ENCODE results near the gene KIF6. TPM values are rescaled to one million over a fixed set of nuclear protein-coding genes. Genes with fewer than 3 reads are reported as not detected.

The KIF6 gene
- total and polyA plus RNA-seq, 7 experiments from 2014 or later = 0.75 TPM; not detected in 6

GRCh38 chr6:39361657-39362486 is 363.3 kb downstream of the KIF6 start:
- H3K9me3 ChIP-seq (ENCODE audit: control insufficient read depth in 2 of 3, low read length in 3 of 3) = no peaks in the 10 kb centered on the region
- H3K4me1 Mint-ChIP-seq = peaks cover 0 to 6% (median 0%) of the 10 kb centered on the region in 7 donors
- H3K36me3 Mint-ChIP-seq = no peaks in the 10 kb centered on the region
- peaks cover 0 to 19% (median 3%) of the 10 kb centered on the region in 5 donors for H3K27me3 Mint-ChIP-seq
- H3K27me3 ChIP-seq (ENCODE audit: control insufficient read depth in 2 of 2, insufficient read depth in 2 of 2, low read length in 2 of 2) = no peaks in the 10 kb centered on the region
- intact Hi-C loops (cut with micrococcal nuclease) = loop anchor here (1.0 to 10.0 kb wide), 4 partner anchors 945 to 1955 kb away; partner anchors contain the start of gene UNC5CL (in 1 of the 2)
- POLR2A ChIA-PET = no interaction called here
- DNase-seq (peak in 7 of 9 donors; percentile 20 to 49 (median 34)), ATAC-seq (peak; percentile 80)
- H3K4me1 ChIP-seq (ENCODE audit: control insufficient read depth in 2 of 2, insufficient read depth in 2 of 2, low read length in 2 of 2) = no peaks in the 10 kb centered on the region
- H3K4me3 Mint-ChIP-seq = peak overlapping the region in 2 of 10 donors; percentile 48 to 53
- H3K9me3 Mint-ChIP-seq = no peaks in the 10 kb centered on the region
- H3K36me3 ChIP-seq (ENCODE audit: control insufficient read depth in 2 of 3, insufficient read depth in 3 of 3, low read length in 3 of 3) = no peaks in the 10 kb centered on the region
- no peak overlapping the region for H3K27ac ChIP-seq (ENCODE audit: low read depth, low read length)
- CTCF ChIA-PET = interaction anchor here (0.9 to 1.7 kb wide), 3 partner anchors 9 to 1549 kb away, joined by 3 to 5 read pairs (median 3); no protein-coding TSS in a partner anchor
- H3K4me3 ChIP-seq (ENCODE audit: low read length) = no peak overlapping the region
- no peak overlapping the region for H3K27ac Mint-ChIP-seq

- Mint-ChIP-seq H3K4me3 (no peak overlapping the region), H3K36me3 (no peaks in the 10 kb centered on the region), H3K4me1 (peaks cover 0 to 6% (median 0%) of the 10 kb centered on the region in 7 donors), H3K9me3 (no peaks in the 10 kb centered on the region), H3K27ac (no peak overlapping the region), H3K27me3 (peaks cover 0 to 19% (median 3%) of the 10 kb centered on the region in 5 donors)
- H3K36me3 ChIP-seq (ENCODE audit: control insufficient read depth in 2 of 3, insufficient read depth in 3 of 3, low read length in 3 of 3) = no peaks in the 10 kb centered on the region
- H3K4me3 ChIP-seq (ENCODE audit: low read length) = no peak overlapping the region
- intact Hi-C loops (cut with micrococcal nuclease) = loop anchor here (5.0 to 10.0 kb wide), 3 partner anchors 947 to 1957 kb away; partner anchors contain the start of gene UNC5CL (in 1 of the 2)
- no peak for DNase-seq
- H3K4me1 ChIP-seq (ENCODE audit: control insufficient read depth in 2 of 2, insufficient read depth in 2 of 2, low read length in 2 of 2) = no peaks in the 10 kb centered on the region
- POLR2A ChIA-PET = no interaction called here
- H3K27me3 ChIP-seq (ENCODE audit: control insufficient read depth in 2 of 2, insufficient read depth in 2 of 2, low read length in 2 of 2) = no peaks in the 10 kb centered on the region
- no peak overlapping the region for H3K27ac ChIP-seq (ENCODE audit: low read depth, low read length)
- CTCF ChIA-PET = interaction anchor here (0.5 kb wide), 1 partner anchor 487 kb away, joined by 4 read pairs; no protein-coding TSS in a partner anchor
- ATAC-seq = no peak
- no peaks in the 10 kb centered on the region for H3K9me3 ChIP-seq (ENCODE audit: control insufficient read depth in 2 of 3, low read length in 3 of 3)
Observed at GRCh38 chr6:39360378-39360777, 364.8 kb downstream of the KIF6 start.

- H3K9me3 ChIP-seq (ENCODE audit: control insufficient read depth in 2 of 3, low read length in 3 of 3) = no peaks in the 10 kb centered on the region
- ChIA-PET CTCF (interaction anchor here (1.3 kb wide), 1 partner anchor 11 kb away, joined by 3 read pairs; no protein-coding TSS in a partner anchor), POLR2A (no interaction called here)
- ATAC-seq = no peak
- no peaks in the 10 kb centered on the region for H3K27me3 ChIP-seq (ENCODE audit: control insufficient read depth in 2 of 2, insufficient read depth in 2 of 2, low read length in 2 of 2)
- H3K4me1 Mint-ChIP-seq = peaks cover 0 to 6% (median 0%) of the 10 kb centered on the region in 7 donors
- intact Hi-C loops (cut with micrococcal nuclease) = no loop called here
- H3K4me3 Mint-ChIP-seq = no peak overlapping the region
- H3K27me3 Mint-ChIP-seq = peaks cover 0 to 16% (median 3%) of the 10 kb centered on the region in 5 donors
- H3K27ac ChIP-seq (ENCODE audit: low read depth, low read length) = no peak overlapping the region
- no peaks in the 10 kb centered on the region for H3K36me3 ChIP-seq (ENCODE audit: control insufficient read depth in 2 of 3, insufficient read depth in 3 of 3, low read length in 3 of 3)
- no peaks in the 10 kb centered on the region for H3K36me3 Mint-ChIP-seq
- no peaks in the 10 kb centered on the region for H3K4me1 ChIP-seq (ENCODE audit: control insufficient read depth in 2 of 2, insufficient read depth in 2 of 2, low read length in 2 of 2)
- H3K27ac Mint-ChIP-seq = no peak overlapping the region
- no peak for DNase-seq
- H3K9me3 Mint-ChIP-seq = no peaks in the 10 kb centered on the region
- no peak overlapping the region for H3K4me3 ChIP-seq (ENCODE audit: low read length)
Observed at GRCh38 chr6:39357998-39358686, 367.1 kb downstream of the KIF6 start.

GRCh38 chr6:39353698-39354315 is 371.4 kb downstream of the KIF6 start:
- ChIA-PET POLR2A (no interaction called here), CTCF (interaction anchor here (1.5 kb wide), 1 partner anchor 8 kb away, joined by 5 read pairs; no protein-coding TSS in a partner anchor)
- Histone ChIP-seq H3K4me3 (ENCODE audit: low read length) (no peak overlapping the region), H3K27me3 (ENCODE audit: control insufficient read depth in 2 of 2, insufficient read depth in 2 of 2, low read length in 2 of 2) (no peaks in the 10 kb centered on the region), H3K4me1 (ENCODE audit: control insufficient read depth in 2 of 2, insufficient read depth in 2 of 2, low read length in 2 of 2) (no peaks in the 10 kb centered on the region), H3K9me3 (ENCODE audit: control insufficient read depth in 2 of 3, low read length in 3 of 3) (no peaks in the 10 kb centered on the region), H3K36me3 (ENCODE audit: control insufficient read depth in 2 of 3, insufficient read depth in 3 of 3, low read length in 3 of 3) (no peaks in the 10 kb centered on the region), H3K27ac (ENCODE audit: low read depth, low read length) (no peak overlapping the region)
- H3K27me3 Mint-ChIP-seq = peaks cover 0 to 6% (median 0%) of the 10 kb centered on the region in 5 donors
- H3K27ac Mint-ChIP-seq = no peak overlapping the region
- ATAC-seq = no peak
- DNase-seq = no peak
- no peaks in the 10 kb centered on the region for H3K36me3 Mint-ChIP-seq
- H3K4me1 Mint-ChIP-seq = no peaks in the 10 kb centered on the region
- H3K9me3 Mint-ChIP-seq = no peaks in the 10 kb centered on the region
- no peak overlapping the region for H3K4me3 Mint-ChIP-seq
- intact Hi-C loops (cut with micrococcal nuclease) = no loop called here

- Histone ChIP-seq H3K9me3 (ENCODE audit: control insufficient read depth in 2 of 3, low read length in 3 of 3) (no peaks in the 10 kb centered on the region), H3K27ac (ENCODE audit: low read depth, low read length) (no peak overlapping the region), H3K4me1 (ENCODE audit: control insufficient read depth in 2 of 2, insufficient read depth in 2 of 2, low read length in 2 of 2) (no peaks in the 10 kb centered on the region), H3K36me3 (ENCODE audit: control insufficient read depth in 2 of 3, insufficient read depth in 3 of 3, low read length in 3 of 3) (no peaks in the 10 kb centered on the region), H3K27me3 (ENCODE audit: control insufficient read depth in 2 of 2, insufficient read depth in 2 of 2, low read length in 2 of 2) (no peaks in the 10 kb centered on the region), H3K4me3 (ENCODE audit: low read length) (no peak overlapping the region)
- no peak for ATAC-seq
- Mint-ChIP-seq H3K4me1 (peaks cover 0 to 4% (median 0%) of the 10 kb centered on the region in 7 donors), H3K36me3 (no peaks in the 10 kb centered on the region), H3K27me3 (peaks cover 0 to 5% (median 0%) of the 10 kb centered on the region in 5 donors), H3K9me3 (no peaks in the 10 kb centered on the region), H3K4me3 (no peak overlapping the region), H3K27ac (no peak overlapping the region)
- CTCF ChIA-PET = no interaction called here
- POLR2A ChIA-PET = no interaction called here
- no peak for DNase-seq
- intact Hi-C loops (cut with micrococcal nuclease) = no loop called here
Observed at GRCh38 chr6:39350723-39351505, 374.3 kb downstream of the KIF6 start.

GRCh38 chr6:39348740-39349139 is 376.5 kb downstream of the KIF6 start:
- Mint-ChIP-seq H3K9me3 (no peaks in the 10 kb centered on the region), H3K4me1 (peaks cover 0 to 4% (median 0%) of the 10 kb centered on the region in 7 donors), H3K27me3 (peaks cover 0 to 5% (median 0%) of the 10 kb centered on the region in 5 donors), H3K36me3 (no peaks in the 10 kb centered on the region), H3K27ac (no peak overlapping the region), H3K4me3 (no peak overlapping the region)
- Histone ChIP-seq H3K36me3 (ENCODE audit: control insufficient read depth in 2 of 3, insufficient read depth in 3 of 3, low read length in 3 of 3) (no peaks in the 10 kb centered on the region), H3K27ac (ENCODE audit: low read depth, low read length) (no peak overlapping the region), H3K9me3 (ENCODE audit: control insufficient read depth in 2 of 3, low read length in 3 of 3) (no peaks in the 10 kb centered on the region), H3K4me1 (ENCODE audit: control insufficient read depth in 2 of 2, insufficient read depth in 2 of 2, low read length in 2 of 2) (no peaks in the 10 kb centered on the region), H3K4me3 (ENCODE audit: low read length) (no peak overlapping the region), H3K27me3 (ENCODE audit: control insufficient read depth in 2 of 2, insufficient read depth in 2 of 2, low read length in 2 of 2) (no peaks in the 10 kb centered on the region)
- intact Hi-C loops (cut with micrococcal nuclease) = loop anchor here (1.0 to 10.0 kb wide), 7 partner anchors 959 to 1969 kb away; partner anchors contain the start of gene UNC5CL (in 1 of the 2)
- POLR2A ChIA-PET = no interaction called here
- CTCF ChIA-PET = interaction anchor here (0.7 kb wide), 1 partner anchor 1714 kb away, joined by 4 read pairs; no protein-coding TSS in a partner anchor
- ATAC-seq (no peak), DNase-seq (no peak)

All from naive thymus-derived CD4-positive, alpha-beta T cell (primary cell).